SU-DHL-6 (cell line): ENCODE data around the gene DCLK1.

Experiments
- H2AFZ ChIP-seq: fragments of 200-600 bp; sonication (generic); 2 replicates; pipeline ENCODE4 v1.6.1; 2014; ENCODE audit warnings: low read depth, mild to moderate bottlenecking, moderate library complexity, mixed read lengths, antibody characterized with exemption, low read length; ENCODE audit not compliant: severe bottlenecking
- H3F3A ChIP-seq: fragments of 200-600 bp; shearing (Covaris generic); 2 replicates; pipeline ENCODE4 v1.6.0; 2016; ENCODE audit warnings: antibody characterized with exemption, mild to moderate bottlenecking; ENCODE audit not compliant: insufficient read depth
- H3K27ac ChIP-seq: fragments of 200-600 bp; sonication (generic); 2 replicates; pipeline ENCODE4 v1.5.1; 2016; ENCODE audit warnings: low read depth, mild to moderate bottlenecking, low read length, moderate library complexity, mixed read lengths
- H3K27me3 ChIP-seq: fragments of 200-600 bp; sonication (generic), shearing (Covaris generic); 2 replicates; pipeline ENCODE4 v1.6.0; 2014; ENCODE audit warnings: mild to moderate bottlenecking, low read length
- H3K36me3 ChIP-seq: fragments of 200-600 bp; sonication (generic); 2 replicates; pipeline ENCODE4 v1.6.1; 2014; ENCODE audit warnings: mild to moderate bottlenecking, low read length, mixed read lengths
- H3K4me2 ChIP-seq: fragments of 300-600, 200-600 bp; shearing (Covaris generic), sonication (generic); 2 replicates; pipeline ENCODE4 v1.6.0; 2014; ENCODE audit warnings: low read length, low read depth, mild to moderate bottlenecking; ENCODE audit not compliant: poor library complexity, severe bottlenecking
- H3K4me3 ChIP-seq: fragments of 200-600 bp; sonication (generic); 2 replicates; pipeline ENCODE4 v1.5.1; 2014; ENCODE audit warnings: antibody characterized with exemption, low read length, mild to moderate bottlenecking, mixed read lengths; ENCODE audit not compliant: insufficient read depth, poor library complexity, severe bottlenecking
- H3K79me2 ChIP-seq: fragments of 200-600 bp; sonication (generic); 2 replicates; pipeline ENCODE4 v1.6.1; 2014; ENCODE audit warnings: mild to moderate bottlenecking, low read length, moderate library complexity; ENCODE audit not compliant: insufficient read depth
- H3K9ac ChIP-seq: fragments of 200-600 bp; sonication (generic); 2 replicates; pipeline ENCODE4 v1.7.0; 2014; ENCODE audit warnings: mild to moderate bottlenecking, low read length
- H3K9me2 ChIP-seq: fragments of 200-600 bp; sonication (generic); replicated peaks from 2 replicates; pipeline ENCODE4 v1.6.1; 2014; ENCODE audit warnings: low read length; ENCODE audit not compliant: insufficient read depth
- H3K9me3 ChIP-seq: fragments of 200-600 bp; sonication (generic); 2 replicates; pipeline ENCODE4 v1.6.1; 2014; ENCODE audit warnings: low read length, mixed read lengths; ENCODE audit not compliant: insufficient read depth
- H4K20me1 ChIP-seq: fragments of 200-600 bp; sonication (generic); 2 replicates; pipeline ENCODE4 v1.6.1; 2014; ENCODE audit warnings: low read depth, mild to moderate bottlenecking, antibody characterized with exemption, low read length, moderate library complexity, mixed read lengths
- CTCF ChIP-seq: fragments of 200-600 bp; sonication (generic); IDR thresholded peaks from one replicate; pipeline ENCODE4 v1.5.1; 2017; ENCODE audit warnings: antibody characterized with exemption, mild to moderate bottlenecking, low read length, moderate library complexity; ENCODE audit not compliant: insufficient read depth, poor library complexity, severe bottlenecking
- EZH2phosphoT487 ChIP-seq: fragments of 200-600 bp; sonication (generic), shearing (Covaris generic); conservative IDR thresholded peaks from 2 replicates; pipeline ENCODE4 v1.6.1; 2018; ENCODE audit warnings: mild to moderate bottlenecking, antibody characterized with exemption, low read length, moderate library complexity, mixed read lengths

The DCLK1 gene

GRCh38 chr13:35849256-35849644 is 281.9 kb downstream of the DCLK1 start:
- Histone ChIP-seq H3K9me2 (no peaks in the 10 kb centered on the region), H2AFZ (no peak overlapping the region), H3K9me3 (no peaks in the 10 kb centered on the region), H4K20me1 (no peaks in the 10 kb centered on the region), H3K27ac (no peak overlapping the region), H3K9ac (no peak overlapping the region), H3F3A (no peaks in the 10 kb centered on the region), H3K36me3 (no peaks in the 10 kb centered on the region), H3K4me2 (no peak overlapping the region), H3K4me3 (no peak overlapping the region), H3K79me2 (no peaks in the 10 kb centered on the region), H3K27me3 (no peaks in the 10 kb centered on the region)
- TF ChIP-seq EZH2phosphoT487 = no peak
- TF ChIP-seq CTCF = no peak

- H3K9ac ChIP-seq = no peak overlapping the region
- H3K4me3 ChIP-seq = no peak overlapping the region
- H4K20me1 ChIP-seq = no peaks in the 10 kb centered on the region
- TF ChIP-seq CTCF (no peak), EZH2phosphoT487 (no peak)
- H3K9me2 ChIP-seq = no peaks in the 10 kb centered on the region
- H3K27ac ChIP-seq = no peak overlapping the region
- no peak overlapping the region for H2AFZ ChIP-seq
- no peak overlapping the region for H3K4me2 ChIP-seq
- H3K9me3 ChIP-seq = no peaks in the 10 kb centered on the region
- H3K27me3 ChIP-seq = no peaks in the 10 kb centered on the region
- no peaks in the 10 kb centered on the region for H3F3A ChIP-seq
- no peaks in the 10 kb centered on the region for H3K36me3 ChIP-seq
- no peaks in the 10 kb centered on the region for H3K79me2 ChIP-seq
Measured at GRCh38 chr13:35848336-35849255, 282.6 kb downstream of the DCLK1 start.

GRCh38 chr13:35843272-35843671 is 287.9 kb downstream of the DCLK1 start:
- Histone ChIP-seq H3K27me3 (no peaks in the 10 kb centered on the region), H3K4me3 (no peak overlapping the region), H2AFZ (no peak overlapping the region), H3K9me3 (no peaks in the 10 kb centered on the region), H3K9ac (no peak overlapping the region), H4K20me1 (no peaks in the 10 kb centered on the region), H3K27ac (no peak overlapping the region), H3K9me2 (no peaks in the 10 kb centered on the region), H3K4me2 (no peak overlapping the region), H3K79me2 (no peaks in the 10 kb centered on the region), H3K36me3 (no peaks in the 10 kb centered on the region), H3F3A (no peaks in the 10 kb centered on the region)
- TF ChIP-seq CTCF = no peak
- no peak for TF ChIP-seq EZH2phosphoT487
